Ovary (tissue), 3 donors: ENCODE results near the gene DGKD.

Experiments
- EP300 ChIP-seq: sonication (generic); formaldehyde crosslinking; IDR thresholded peaks from one replicate; pipeline ENCODE4 v1.6.1; 2017; ENCODE audit warnings: antibody characterized with exemption
- POLR2A ChIP-seq: fragments of 450-650 bp; IDR thresholded peaks from one replicate; pipeline ENCODE4 v1.6.1; 2017; ENCODE audit warnings: antibody characterized with exemption, mild to moderate bottlenecking, moderate library complexity
- TF ChIP-seq, protein P1 (sequence below), 3 donors: fragments of 450-650 bp in 2 of 3; fragments of 200-600 bp in 1 of 3; IDR thresholded peaks; one replicate each; pipeline versions ENCODE4 v1.5.1 to v1.8.0; 2016 to 2022; ENCODE audit warnings: antibody characterized with exemption in 3 of 3, mild to moderate bottlenecking in 1 of 3
- donor health status: DM: no; HTN: no; CAD: no.

DNA sequence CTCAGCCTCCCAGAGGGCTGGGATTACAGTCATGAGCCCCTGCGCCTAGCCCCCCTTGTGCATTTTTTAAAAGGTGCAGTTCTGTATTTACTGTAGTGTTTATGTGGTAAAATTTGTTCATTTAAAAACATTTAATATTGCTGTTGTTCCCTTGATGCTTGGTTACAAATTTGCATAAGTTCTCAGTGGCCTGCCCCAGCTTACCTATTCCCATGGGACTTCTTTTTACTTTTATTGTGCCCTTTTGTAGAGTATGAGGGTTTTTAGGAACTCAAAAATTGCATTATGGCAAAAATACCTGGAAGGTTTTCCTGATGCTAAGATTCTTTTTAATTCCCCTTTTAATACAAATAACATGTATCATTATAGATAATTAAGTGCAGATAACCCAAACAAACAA lies 63.0 kb downstream of the DGKD start:
- TF ChIP-seq, protein P1, sequence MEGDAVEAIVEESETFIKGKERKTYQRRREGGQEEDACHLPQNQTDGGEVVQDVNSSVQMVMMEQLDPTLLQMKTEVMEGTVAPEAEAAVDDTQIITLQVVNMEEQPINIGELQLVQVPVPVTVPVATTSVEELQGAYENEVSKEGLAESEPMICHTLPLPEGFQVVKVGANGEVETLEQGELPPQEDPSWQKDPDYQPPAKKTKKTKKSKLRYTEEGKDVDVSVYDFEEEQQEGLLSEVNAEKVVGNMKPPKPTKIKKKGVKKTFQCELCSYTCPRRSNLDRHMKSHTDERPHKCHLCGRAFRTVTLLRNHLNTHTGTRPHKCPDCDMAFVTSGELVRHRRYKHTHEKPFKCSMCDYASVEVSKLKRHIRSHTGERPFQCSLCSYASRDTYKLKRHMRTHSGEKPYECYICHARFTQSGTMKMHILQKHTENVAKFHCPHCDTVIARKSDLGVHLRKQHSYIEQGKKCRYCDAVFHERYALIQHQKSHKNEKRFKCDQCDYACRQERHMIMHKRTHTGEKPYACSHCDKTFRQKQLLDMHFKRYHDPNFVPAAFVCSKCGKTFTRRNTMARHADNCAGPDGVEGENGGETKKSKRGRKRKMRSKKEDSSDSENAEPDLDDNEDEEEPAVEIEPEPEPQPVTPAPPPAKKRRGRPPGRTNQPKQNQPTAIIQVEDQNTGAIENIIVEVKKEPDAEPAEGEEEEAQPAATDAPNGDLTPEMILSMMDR (IDR thresholded peaks at IDR 0.05), result no peak
- TF ChIP-seq POLR2A, result no peak
- no peak for TF ChIP-seq EP300
